ENCODE data around the gene TC2N. TPM values are rescaled to one million over a fixed set of nuclear protein-coding genes. Genes with fewer than 3 reads are reported as not detected.
"Not testable (repeated sequence)": the region's sequence is repeated elsewhere in the genome, so short reads cannot be mapped to it uniquely, and the experiment has no call there.

TC2N gene
- total RNA-seq, 1 donor from 2014 or later: 21.5 TPM

DNA sequence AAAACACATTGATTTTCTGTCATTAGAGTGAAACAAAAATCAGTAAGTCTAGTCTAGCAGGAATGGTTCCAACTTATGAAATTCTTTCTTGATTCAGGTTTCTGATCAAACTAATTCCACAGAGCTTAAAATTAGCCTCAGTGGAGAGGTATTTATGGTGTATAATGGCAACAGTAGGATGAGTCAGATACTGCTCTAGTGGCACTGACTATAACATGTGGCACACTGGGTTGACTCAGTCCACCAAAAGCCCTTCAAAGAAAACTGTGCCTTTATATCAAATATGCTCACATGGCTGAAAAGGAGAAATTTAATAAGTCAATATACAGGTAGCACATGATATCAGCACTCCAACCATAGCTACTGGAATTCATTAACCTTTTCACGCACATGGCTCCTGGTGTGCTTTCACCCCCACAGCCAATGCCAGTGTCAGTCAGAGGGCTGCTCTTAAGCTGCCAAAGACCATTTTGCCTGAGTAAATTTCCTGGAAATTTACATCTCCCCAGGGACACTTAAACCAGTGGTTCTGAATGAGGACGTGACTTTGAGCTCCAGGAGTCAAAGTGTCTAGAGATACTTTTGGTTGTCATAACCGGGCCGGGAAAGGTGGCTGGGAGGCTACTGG lies 113.7 kb downstream of the TC2N start:
- Mint-ChIP-seq H3K9me3 (no peaks in the 10 kb centered on the region), H3K4me3 (no peak overlapping the region), H3K27ac (no peak overlapping the region), H3K27me3 (ENCODE audit: insufficient read depth) (no peaks in the 10 kb centered on the region), H3K36me3 (ENCODE audit: low read depth) (peaks cover 5% of the 10 kb centered on the region), H3K4me1 (ENCODE audit: low read depth) (no peaks in the 10 kb centered on the region)
- intact Hi-C loops (cut with micrococcal nuclease): no loop called here
- DNase-seq (ENCODE audit: low spot score): no peak

DNA sequence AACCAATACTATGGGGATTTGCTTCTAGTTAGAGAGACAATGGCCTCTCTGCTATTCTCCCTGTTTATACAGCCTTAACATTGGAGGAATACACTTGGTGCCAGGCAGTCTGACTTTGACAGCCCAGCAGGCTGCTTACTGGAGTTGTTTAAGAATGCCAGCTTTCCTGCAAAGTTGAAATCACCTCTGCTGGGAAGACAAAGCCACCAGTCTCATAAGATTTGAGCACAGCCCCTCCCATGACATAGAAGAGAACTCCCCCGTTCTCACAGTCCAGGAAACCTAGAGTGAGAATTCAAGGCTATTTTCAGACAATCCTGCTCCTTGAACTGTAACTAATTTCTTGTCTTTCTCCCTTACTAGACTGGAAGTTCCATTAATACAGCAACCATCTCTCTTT lies 114.4 kb downstream of the TC2N start:
- no peaks in the 10 kb centered on the region for H3K27me3 Mint-ChIP-seq (ENCODE audit: insufficient read depth)

DNA sequence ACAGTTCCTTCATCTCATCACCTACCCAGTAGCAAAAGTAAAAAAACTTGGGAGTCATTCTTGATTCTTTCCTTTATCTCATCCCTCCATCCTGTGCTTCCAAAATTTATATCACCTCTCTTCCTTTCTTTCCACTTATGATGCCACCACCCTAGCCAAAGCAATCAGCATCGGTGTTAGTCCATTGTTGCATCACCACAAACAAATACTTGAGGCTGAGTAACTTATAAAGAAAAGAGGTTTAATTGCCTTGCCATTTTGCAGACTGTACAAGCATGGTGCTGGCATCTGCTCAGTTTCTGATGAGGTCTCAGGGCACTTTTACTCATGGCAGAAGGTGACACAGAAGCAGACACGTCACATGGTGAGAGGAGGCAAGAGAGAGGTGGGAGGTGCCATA lies 115.6 kb downstream of the TC2N start:
- H3K27ac Mint-ChIP-seq: no peak overlapping the region
- H3K4me1 Mint-ChIP-seq (ENCODE audit: low read depth): no peaks in the 10 kb centered on the region
- H3K4me3 Mint-ChIP-seq: no peak overlapping the region
- peaks cover 3% of the 10 kb centered on the region for H3K36me3 Mint-ChIP-seq (ENCODE audit: low read depth)
- intact Hi-C loops (cut with micrococcal nuclease): no loop called here
- no peak for DNase-seq (ENCODE audit: low spot score)
- H3K27me3 Mint-ChIP-seq (ENCODE audit: insufficient read depth): no peaks in the 10 kb centered on the region
- H3K9me3 Mint-ChIP-seq: no peaks in the 10 kb centered on the region

More for the DNA sequence above, 114.4 kb downstream of the TC2N start:
- no peaks in the 10 kb centered on the region for H3K4me1 Mint-ChIP-seq (ENCODE audit: low read depth)
- no peaks in the 10 kb centered on the region for H3K9me3 Mint-ChIP-seq
- no peak for DNase-seq (ENCODE audit: low spot score)
- intact Hi-C loops (cut with micrococcal nuclease): no loop called here
- no peak overlapping the region for H3K27ac Mint-ChIP-seq
- no peak overlapping the region for H3K4me3 Mint-ChIP-seq
- H3K36me3 Mint-ChIP-seq (ENCODE audit: low read depth): peaks cover 5% of the 10 kb centered on the region

- intact Hi-C loops (cut with micrococcal nuclease): no loop called here
- Mint-ChIP-seq H3K9me3 (no peaks in the 10 kb centered on the region), H3K4me1 (ENCODE audit: low read depth) (no peaks in the 10 kb centered on the region), H3K4me3 (no peak overlapping the region), H3K27me3 (ENCODE audit: insufficient read depth) (no peaks in the 10 kb centered on the region), H3K36me3 (ENCODE audit: low read depth) (peaks cover 3% of the 10 kb centered on the region), H3K27ac (no peak overlapping the region)
- DNase-seq (ENCODE audit: low spot score): no peak
These were observed 116.6 kb downstream of the TC2N start for GRCh38 chr14:91750634-91751198.

DNA sequence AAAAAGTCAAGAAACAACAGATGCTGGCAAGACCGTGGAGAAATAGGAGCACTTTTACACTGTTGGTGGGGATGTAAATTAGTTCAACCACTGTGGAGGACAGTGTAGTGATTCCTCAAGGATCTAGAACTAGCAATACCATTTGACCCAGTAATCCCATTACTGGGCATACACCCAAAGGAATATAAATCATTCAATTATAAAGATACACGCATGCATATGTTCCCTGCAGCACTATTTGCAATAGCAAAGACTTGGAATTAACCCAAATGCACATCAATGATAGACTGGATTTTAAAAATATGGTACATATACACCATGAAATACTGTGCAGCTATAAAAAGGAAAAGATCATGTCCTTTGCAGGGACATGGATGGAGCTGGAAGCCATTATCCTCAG lies 117.5 kb downstream of the TC2N start:
- Mint-ChIP-seq H3K36me3 (ENCODE audit: low read depth) (peaks cover 3% of the 10 kb centered on the region), H3K9me3 (no peaks in the 10 kb centered on the region), H3K27me3 (ENCODE audit: insufficient read depth) (no peaks in the 10 kb centered on the region), H3K27ac (no peak overlapping the region), H3K4me3 (no peak overlapping the region), H3K4me1 (ENCODE audit: low read depth) (no peaks in the 10 kb centered on the region)
- intact Hi-C loops (cut with micrococcal nuclease): no loop called here
- no peak for DNase-seq (ENCODE audit: low spot score)

- no peak overlapping the region for H3K4me3 Mint-ChIP-seq
- H3K27me3 Mint-ChIP-seq (ENCODE audit: insufficient read depth): no peaks in the 10 kb centered on the region
- no peaks in the 10 kb centered on the region for H3K9me3 Mint-ChIP-seq
- intact Hi-C loops (cut with micrococcal nuclease): no loop called here
- no peaks in the 10 kb centered on the region for H3K4me1 Mint-ChIP-seq (ENCODE audit: low read depth)
- H3K27ac Mint-ChIP-seq: no peak overlapping the region
- DNase-seq (ENCODE audit: low spot score): no peak
- peaks cover 3% of the 10 kb centered on the region for H3K36me3 Mint-ChIP-seq (ENCODE audit: low read depth)
These were observed 119.3 kb downstream of the TC2N start for GRCh38 chr14:91748049-91748448.

- H3K4me1 Mint-ChIP-seq (ENCODE audit: low read depth): no peaks in the 10 kb centered on the region
- H3K27me3 Mint-ChIP-seq (ENCODE audit: insufficient read depth): no peaks in the 10 kb centered on the region
- peaks cover 3% of the 10 kb centered on the region for H3K9me3 Mint-ChIP-seq
- no peak for DNase-seq (ENCODE audit: low spot score)
- H3K36me3 Mint-ChIP-seq (ENCODE audit: low read depth): peaks cover 3% of the 10 kb centered on the region
- intact Hi-C loops (cut with micrococcal nuclease): no loop called here
- H3K4me3 Mint-ChIP-seq: no peak overlapping the region
- H3K27ac Mint-ChIP-seq: no peak overlapping the region
These were observed 122.0 kb downstream of the TC2N start for GRCh38 chr14:91745344-91745743.

DNA sequence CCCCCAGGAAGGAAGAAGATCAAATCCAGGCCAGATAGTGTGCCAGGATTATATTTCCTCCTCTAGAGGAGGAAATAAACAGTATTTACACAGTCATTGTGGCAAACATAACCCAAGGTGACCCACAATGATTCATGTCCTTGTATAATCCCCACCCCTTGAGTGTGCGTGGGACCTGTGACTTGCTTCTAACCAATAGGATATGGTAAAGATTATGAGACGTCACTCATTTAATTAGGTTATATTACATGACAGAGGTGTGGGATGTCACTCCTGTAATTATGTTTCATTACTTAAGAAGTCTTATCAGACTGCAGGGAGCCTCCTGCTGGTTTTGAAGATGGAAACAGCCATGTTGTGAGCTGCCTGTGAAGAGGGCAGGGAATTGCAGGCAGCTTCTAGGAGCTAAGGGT lies 123.3 kb downstream of the TC2N start:
- H3K4me1 Mint-ChIP-seq (ENCODE audit: low read depth): no peaks in the 10 kb centered on the region
- no peaks in the 10 kb centered on the region for H3K27me3 Mint-ChIP-seq (ENCODE audit: insufficient read depth)
- no peak overlapping the region for H3K4me3 Mint-ChIP-seq
- peaks cover 8% of the 10 kb centered on the region for H3K9me3 Mint-ChIP-seq
- intact Hi-C loops (cut with micrococcal nuclease): no loop called here
- H3K27ac Mint-ChIP-seq: no peak overlapping the region
- peaks cover 5% of the 10 kb centered on the region for H3K36me3 Mint-ChIP-seq (ENCODE audit: low read depth)
- DNase-seq (ENCODE audit: low spot score): no peak

DNA sequence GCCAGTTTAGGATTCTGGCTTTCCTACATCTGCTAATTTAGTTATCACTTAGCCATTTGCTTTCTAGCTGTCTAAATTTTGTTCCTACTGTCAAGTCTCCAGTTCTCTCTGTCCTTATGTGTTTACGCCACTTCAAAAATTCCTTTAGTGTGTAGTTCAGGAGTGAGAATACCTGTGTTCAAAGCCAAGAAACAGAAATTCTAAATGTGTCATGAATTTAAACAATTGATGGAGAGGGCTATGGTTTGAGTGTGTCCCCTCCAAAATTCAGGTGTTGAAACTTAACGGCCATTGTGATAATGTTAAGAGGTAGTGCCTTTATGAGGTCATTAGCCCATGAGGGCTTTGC lies 124.1 kb downstream of the TC2N start:
- no peak overlapping the region for H3K4me3 Mint-ChIP-seq
- peaks cover 2% of the 10 kb centered on the region for H3K36me3 Mint-ChIP-seq (ENCODE audit: low read depth)
- H3K27ac Mint-ChIP-seq: no peak overlapping the region
- no peaks in the 10 kb centered on the region for H3K27me3 Mint-ChIP-seq (ENCODE audit: insufficient read depth)
- no peak for DNase-seq (ENCODE audit: low spot score)
- intact Hi-C loops (cut with micrococcal nuclease): no loop called here
- peaks cover 8% of the 10 kb centered on the region for H3K9me3 Mint-ChIP-seq
- no peaks in the 10 kb centered on the region for H3K4me1 Mint-ChIP-seq (ENCODE audit: low read depth)

GRCh38 chr14:91742621-91743304 lies 124.6 kb downstream of the TC2N start:
- Mint-ChIP-seq H3K27me3 (ENCODE audit: insufficient read depth) (peaks cover 3% of the 10 kb centered on the region), H3K4me3 (no peak overlapping the region), H3K27ac (no peak overlapping the region), H3K36me3 (ENCODE audit: low read depth) (peaks cover 6% of the 10 kb centered on the region), H3K4me1 (ENCODE audit: low read depth) (no peaks in the 10 kb centered on the region), H3K9me3 (peaks cover 8% of the 10 kb centered on the region)
- intact Hi-C loops (cut with micrococcal nuclease): no loop called here
- no peak for DNase-seq (ENCODE audit: low spot score)

DNA sequence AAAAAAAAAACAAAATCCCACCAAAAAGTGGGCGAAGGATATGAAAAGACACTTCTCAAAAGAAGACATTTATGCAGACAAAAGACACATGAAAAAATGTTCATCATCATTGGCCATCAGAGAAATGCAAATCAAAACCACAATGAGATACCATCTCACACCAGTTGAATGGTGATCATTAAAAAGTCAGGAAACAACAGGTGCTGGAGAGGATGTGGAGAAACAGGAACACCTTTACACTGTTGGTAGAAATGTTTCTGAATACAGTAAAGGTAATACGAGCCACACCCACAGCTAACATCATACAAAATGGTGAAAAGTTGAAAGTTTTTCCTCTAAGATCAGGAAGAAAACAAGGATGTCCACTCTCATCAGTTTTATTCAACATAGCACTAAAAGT lies 127.5 kb downstream of the TC2N start:
- H3K36me3 Mint-ChIP-seq (ENCODE audit: low read depth); H3K4me1 Mint-ChIP-seq (ENCODE audit: low read depth); intact Hi-C loops (cut with micrococcal nuclease); H3K27ac Mint-ChIP-seq; DNase-seq (ENCODE audit: low spot score); H3K27me3 Mint-ChIP-seq (ENCODE audit: insufficient read depth); H3K4me3 Mint-ChIP-seq: not testable (repeated sequence)
- H3K9me3 Mint-ChIP-seq: peaks cover 12% of the 10 kb centered on the region

DNA sequence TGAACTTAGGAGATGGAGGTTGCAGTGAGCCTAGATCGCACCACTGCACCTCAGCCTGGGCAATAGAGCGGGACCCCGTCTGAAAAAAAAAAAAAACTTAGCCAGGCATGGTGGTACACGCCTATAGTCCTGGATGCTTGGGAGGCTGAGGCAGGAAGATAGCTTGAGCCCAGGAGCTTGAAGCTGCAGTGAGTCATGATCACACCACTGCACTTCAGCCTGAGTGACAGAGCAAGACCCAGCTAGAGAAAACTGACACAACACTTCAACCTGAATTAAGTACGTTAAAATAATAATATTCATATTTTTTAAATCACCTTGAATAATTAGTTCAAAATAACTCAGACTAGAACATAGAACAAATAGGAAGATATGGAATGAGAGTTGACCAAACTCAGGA lies 129.7 kb downstream of the TC2N start:
- intact Hi-C loops (cut with micrococcal nuclease): no loop called here
- Mint-ChIP-seq H3K9me3 (peaks cover 12% of the 10 kb centered on the region), H3K36me3 (ENCODE audit: low read depth) (peaks cover 10% of the 10 kb centered on the region), H3K4me3 (no peak overlapping the region), H3K27me3 (ENCODE audit: insufficient read depth) (peaks cover 5% of the 10 kb centered on the region), H3K4me1 (ENCODE audit: low read depth) (no peaks in the 10 kb centered on the region), H3K27ac (no peak overlapping the region)
- no peak for DNase-seq (ENCODE audit: low spot score)

DNA sequence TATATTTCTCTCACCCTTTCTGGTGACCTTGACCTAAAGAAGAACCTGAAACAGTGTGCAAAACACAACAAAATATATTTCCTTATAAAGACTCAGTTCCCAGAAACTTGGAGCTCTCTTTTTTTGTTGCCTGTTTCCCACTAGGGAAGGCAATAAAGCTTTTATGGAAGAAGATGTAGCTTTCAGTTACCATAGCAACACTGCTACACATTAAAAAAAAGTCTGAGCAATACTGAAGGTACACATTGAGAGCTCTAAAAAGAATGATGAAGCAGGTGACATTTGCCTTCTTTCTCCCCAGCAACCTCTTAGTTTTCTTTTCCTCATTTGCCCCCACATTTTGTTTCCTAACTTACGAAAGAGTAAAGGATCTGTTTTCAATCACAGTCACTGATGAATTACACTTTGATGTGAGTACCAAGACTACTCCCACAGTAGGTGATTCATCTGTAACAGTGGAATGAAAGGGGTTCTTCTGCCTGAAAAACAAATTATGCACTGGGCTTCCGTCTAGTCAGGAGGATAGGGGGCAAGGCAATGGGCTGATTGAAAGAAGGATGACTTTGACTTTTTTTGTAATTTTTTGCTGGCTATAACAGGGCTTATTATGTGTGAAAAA lies 134.4 kb downstream of the TC2N start:
- Mint-ChIP-seq H3K27ac (no peak overlapping the region), H3K4me1 (ENCODE audit: low read depth) (no peaks in the 10 kb centered on the region), H3K27me3 (ENCODE audit: insufficient read depth) (peaks cover 2% of the 10 kb centered on the region), H3K4me3 (no peak overlapping the region), H3K9me3 (peaks cover 4% of the 10 kb centered on the region), H3K36me3 (ENCODE audit: low read depth) (peaks cover 5% of the 10 kb centered on the region)
- intact Hi-C loops (cut with micrococcal nuclease): no loop called here
- no peak for DNase-seq (ENCODE audit: low spot score)
